SK-N-SH (cell line): Measurements from ENCODE around the gene SLC25A30.

ENCODE experiments used
- CTCF ChIP-seq: fragments of 200-600 bp; sonication (generic); IDR thresholded peaks from 2 replicates; pipeline ENCODE4 v1.6.1; 2017; ENCODE audit warnings: antibody characterized with exemption, mild to moderate bottlenecking, moderate library complexity
- GATA2 ChIP-seq: sonication (generic); formaldehyde crosslinking; IDR thresholded peaks from 2 replicates; pipeline ENCODE4 v1.5.0; 2020; ENCODE audit warnings: mild to moderate bottlenecking, missing genetic modification reagents
- POLR2AphosphoS5 ChIP-seq: IDR thresholded peaks from 2 replicates; pipeline ENCODE4 v1.6.1; 2012; ENCODE audit warnings: low read depth, low read length
- TCF12 ChIP-seq: IDR thresholded peaks from 2 replicates; pipeline ENCODE4 v1.4.0; 2012
- ZBTB33 ChIP-seq: IDR thresholded peaks from 2 replicates; pipeline ENCODE4 v1.4.0; 2012; ENCODE audit warnings: low read depth, borderline replicate concordance
- TF ChIP-seq, protein P1 (sequence below): IDR thresholded peaks from 2 replicates; pipeline ENCODE4 v1.6.1; 2012; ENCODE audit warnings: mild to moderate bottlenecking, low read depth, low read length, moderate library complexity

GRCh38 chr13:45406421-45406820 lies 11.8 kb downstream of the SLC25A30 start:
- TF ChIP-seq TCF12 (no peak), ZBTB33 (no peak), CTCF (no peak), GATA2 (CRISPR knock-in tag) (no peak), POLR2AphosphoS5 (no peak)
- TF ChIP-seq, protein P1, sequence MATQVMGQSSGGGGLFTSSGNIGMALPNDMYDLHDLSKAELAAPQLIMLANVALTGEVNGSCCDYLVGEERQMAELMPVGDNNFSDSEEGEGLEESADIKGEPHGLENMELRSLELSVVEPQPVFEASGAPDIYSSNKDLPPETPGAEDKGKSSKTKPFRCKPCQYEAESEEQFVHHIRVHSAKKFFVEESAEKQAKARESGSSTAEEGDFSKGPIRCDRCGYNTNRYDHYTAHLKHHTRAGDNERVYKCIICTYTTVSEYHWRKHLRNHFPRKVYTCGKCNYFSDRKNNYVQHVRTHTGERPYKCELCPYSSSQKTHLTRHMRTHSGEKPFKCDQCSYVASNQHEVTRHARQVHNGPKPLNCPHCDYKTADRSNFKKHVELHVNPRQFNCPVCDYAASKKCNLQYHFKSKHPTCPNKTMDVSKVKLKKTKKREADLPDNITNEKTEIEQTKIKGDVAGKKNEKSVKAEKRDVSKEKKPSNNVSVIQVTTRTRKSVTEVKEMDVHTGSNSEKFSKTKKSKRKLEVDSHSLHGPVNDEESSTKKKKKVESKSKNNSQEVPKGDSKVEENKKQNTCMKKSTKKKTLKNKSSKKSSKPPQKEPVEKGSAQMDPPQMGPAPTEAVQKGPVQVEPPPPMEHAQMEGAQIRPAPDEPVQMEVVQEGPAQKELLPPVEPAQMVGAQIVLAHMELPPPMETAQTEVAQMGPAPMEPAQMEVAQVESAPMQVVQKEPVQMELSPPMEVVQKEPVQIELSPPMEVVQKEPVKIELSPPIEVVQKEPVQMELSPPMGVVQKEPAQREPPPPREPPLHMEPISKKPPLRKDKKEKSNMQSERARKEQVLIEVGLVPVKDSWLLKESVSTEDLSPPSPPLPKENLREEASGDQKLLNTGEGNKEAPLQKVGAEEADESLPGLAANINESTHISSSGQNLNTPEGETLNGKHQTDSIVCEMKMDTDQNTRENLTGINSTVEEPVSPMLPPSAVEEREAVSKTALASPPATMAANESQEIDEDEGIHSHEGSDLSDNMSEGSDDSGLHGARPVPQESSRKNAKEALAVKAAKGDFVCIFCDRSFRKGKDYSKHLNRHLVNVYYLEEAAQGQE: no peak
